Panc1 (cell line): ENCODE results near the gene PDCD11. TPM values are rescaled to one million over a fixed set of nuclear protein-coding genes. Genes with fewer than 3 reads are reported as not detected.

Experiments
- ATAC-seq: fragments of 200-7000 bp; cut with Tn5 transposase; 2 replicates; pipeline ENCODE4 v1.9.1; 2020; ENCODE audit warnings: mild to moderate bottlenecking, moderate library complexity
- BruUV-seq: library from RNA; stranded (reverse); fragments of 400-500 nt; replicated peaks from 2 replicates; lab custom pipeline; 2021; lab: Mats Ljungman, UMichigan
- CTCF ChIA-PET: fragments of 300-600 bp; sonication (Branson Sonifier 250); formaldehyde crosslinking; loops from one replicate; lab custom pipeline; 2022; ENCODE audit warnings: antibody characterized with exemption; lab: Charles Lee
- POLR2A ChIA-PET: fragments of 300-600 bp; sonication (Branson Sonifier 250); formaldehyde crosslinking; loops from one replicate; lab custom pipeline; 2022; ENCODE audit warnings: antibody characterized with exemption; lab: Charles Lee
- DNase-seq: peaks from one replicate; pipeline ENCODE4 v3.0.0-alpha.2; 2010; ENCODE audit warnings: low read depth, low spot score
- H3K27ac ChIP-seq: 2 replicates; pipeline ENCODE4 v1.5.1; 2011; ENCODE audit warnings: mild to moderate bottlenecking, low read length, inconsistent platforms
- H3K27me3 ChIP-seq: fragments of 200-500 bp; sonication (Bioruptor generic); 2 replicates; pipeline ENCODE4 v1.6.0; 2014; ENCODE audit warnings: low read length, inconsistent platforms; ENCODE audit not compliant: control insufficient read depth, insufficient read depth
- H3K36me3 ChIP-seq: fragments of 200-500 bp; sonication (Bioruptor generic); 2 replicates; pipeline ENCODE4 v1.5.1; 2014; ENCODE audit warnings: inconsistent platforms, mild to moderate bottlenecking, low read length, moderate library complexity; ENCODE audit not compliant: control insufficient read depth, insufficient read depth
- H3K4me1 ChIP-seq: 2 replicates; pipeline ENCODE4 v1.5.1; 2011; ENCODE audit warnings: inconsistent platforms, mild to moderate bottlenecking, low read length, moderate library complexity; ENCODE audit not compliant: control insufficient read depth, insufficient read depth
- H3K4me3 ChIP-seq, 2 experiments: 2 replicates each; pipeline ENCODE4 v1.5.1; 2011 to 2012; ENCODE audit warnings: low read depth in 2 of 2, low read length in 2 of 2, mild to moderate bottlenecking in 2 of 2, inconsistent platforms in 1 of 2, moderate library complexity in 1 of 2
- H3K9me3 ChIP-seq: fragments of 200-500 bp; sonication (Bioruptor generic); 2 replicates; pipeline ENCODE4 v1.5.1; 2014; ENCODE audit warnings: low read depth, mild to moderate bottlenecking, inconsistent platforms, low read length, moderate library complexity; ENCODE audit not compliant: control insufficient read depth, insufficient read depth
- POLR2AphosphoS5 ChIP-seq: IDR thresholded peaks from 2 replicates; pipeline ENCODE4 v1.6.1; 2012; ENCODE audit warnings: mild to moderate bottlenecking, low read depth, low read length, moderate library complexity
- SIN3A ChIP-seq: IDR thresholded peaks from 2 replicates; pipeline ENCODE4 v1.6.1; 2012; ENCODE audit warnings: low read depth, mild to moderate bottlenecking, low read length, moderate library complexity, borderline replicate concordance; ENCODE audit not compliant: insufficient read depth
- TCF7L2 ChIP-seq: IDR thresholded peaks from 2 replicates; pipeline ENCODE4 v1.6.1; 2011; ENCODE audit warnings: mild to moderate bottlenecking, low read depth, low read length, inconsistent platforms
- in situ Hi-C: cut with HindIII; loops from 2 replicates; pipeline ENCODE4 v1.10.0; 2016; ENCODE audit warnings: low sequenced_read_pairs, low pct_unique_long_range_greater_than_20kb
- intact Hi-C: fragments of 100-400 bp; cut with micrococcal nuclease; formaldehyde crosslinking; loops from one replicate; pipeline ENCODE4 v1.10.0; 2022; ENCODE audit not compliant: unreplicated experiment
- total RNA-seq: library from RNA; stranded (reverse); gene quantifications from one replicate; pipeline ENCODE4 v1.2.1, GENCODE V29; 2021; ENCODE audit not compliant: unreplicated experiment
- TF ChIP-seq, protein P1 (sequence below): fragments of 450-650 bp; IDR thresholded peaks from 2 replicates; pipeline ENCODE4 v1.5.1; 2017; ENCODE audit warnings: mild to moderate bottlenecking
- TF ChIP-seq, protein P2 (sequence below), 2 experiments: IDR thresholded peaks; 2 replicates each; pipeline ENCODE4 v1.6.1; 2011 to 2012; ENCODE audit warnings: low read depth in 2 of 2, control low read depth in 1 of 2, low read length in 1 of 2, mild to moderate bottlenecking in 1 of 2, moderate library complexity in 1 of 2; ENCODE audit not compliant: insufficient read depth in 1 of 2

The PDCD11 gene
- total RNA-seq, 1 experiment from 2014 or later = 92.8 TPM

DNA sequence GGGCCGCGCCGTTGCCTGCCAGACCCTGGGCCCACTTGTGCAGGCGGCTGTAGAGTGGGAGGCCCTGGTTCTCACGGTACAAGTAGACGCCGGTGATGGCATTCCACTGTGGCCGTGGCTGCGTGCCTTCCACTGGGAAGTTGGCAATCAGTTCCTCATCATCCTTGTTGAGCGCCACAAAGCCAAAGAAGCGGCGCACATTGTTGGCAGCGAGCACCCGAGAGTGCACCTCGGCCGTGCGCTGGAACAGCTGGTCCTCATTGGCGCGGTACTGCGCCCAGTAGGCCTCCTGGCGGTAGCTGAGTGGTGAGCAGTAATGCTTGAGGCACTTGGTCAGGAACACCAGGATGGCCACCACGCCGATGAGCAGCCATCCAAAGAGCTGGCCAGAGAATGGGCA lies 50.8 kb downstream of the PDCD11 start:
- peaks cover 14% of the 10 kb centered on the region for H3K4me1 ChIP-seq
- ChIA-PET CTCF (no interaction called here), POLR2A (no interaction called here)
- no TSS peak for BruUV-seq
- H3K36me3 ChIP-seq = peaks cover 30% of the 10 kb centered on the region; the same call in 1 of the 2 replicates
- no peaks in the 10 kb centered on the region for H3K9me3 ChIP-seq
- intact Hi-C loops = no loop called here
- in situ Hi-C loops = no loop called here
- H3K27ac ChIP-seq = no peak overlapping the region
- H3K27me3 ChIP-seq = no peaks in the 10 kb centered on the region
- ATAC-seq (no peak), DNase-seq (no peak)
- H3K4me3 ChIP-seq = no peak overlapping the region
- TF ChIP-seq, protein P1, sequence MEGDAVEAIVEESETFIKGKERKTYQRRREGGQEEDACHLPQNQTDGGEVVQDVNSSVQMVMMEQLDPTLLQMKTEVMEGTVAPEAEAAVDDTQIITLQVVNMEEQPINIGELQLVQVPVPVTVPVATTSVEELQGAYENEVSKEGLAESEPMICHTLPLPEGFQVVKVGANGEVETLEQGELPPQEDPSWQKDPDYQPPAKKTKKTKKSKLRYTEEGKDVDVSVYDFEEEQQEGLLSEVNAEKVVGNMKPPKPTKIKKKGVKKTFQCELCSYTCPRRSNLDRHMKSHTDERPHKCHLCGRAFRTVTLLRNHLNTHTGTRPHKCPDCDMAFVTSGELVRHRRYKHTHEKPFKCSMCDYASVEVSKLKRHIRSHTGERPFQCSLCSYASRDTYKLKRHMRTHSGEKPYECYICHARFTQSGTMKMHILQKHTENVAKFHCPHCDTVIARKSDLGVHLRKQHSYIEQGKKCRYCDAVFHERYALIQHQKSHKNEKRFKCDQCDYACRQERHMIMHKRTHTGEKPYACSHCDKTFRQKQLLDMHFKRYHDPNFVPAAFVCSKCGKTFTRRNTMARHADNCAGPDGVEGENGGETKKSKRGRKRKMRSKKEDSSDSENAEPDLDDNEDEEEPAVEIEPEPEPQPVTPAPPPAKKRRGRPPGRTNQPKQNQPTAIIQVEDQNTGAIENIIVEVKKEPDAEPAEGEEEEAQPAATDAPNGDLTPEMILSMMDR = no peak
- TF ChIP-seq POLR2AphosphoS5 = 0 out of 2 replicates have a peak, but pooled peaks have one; percentile 29

DNA sequence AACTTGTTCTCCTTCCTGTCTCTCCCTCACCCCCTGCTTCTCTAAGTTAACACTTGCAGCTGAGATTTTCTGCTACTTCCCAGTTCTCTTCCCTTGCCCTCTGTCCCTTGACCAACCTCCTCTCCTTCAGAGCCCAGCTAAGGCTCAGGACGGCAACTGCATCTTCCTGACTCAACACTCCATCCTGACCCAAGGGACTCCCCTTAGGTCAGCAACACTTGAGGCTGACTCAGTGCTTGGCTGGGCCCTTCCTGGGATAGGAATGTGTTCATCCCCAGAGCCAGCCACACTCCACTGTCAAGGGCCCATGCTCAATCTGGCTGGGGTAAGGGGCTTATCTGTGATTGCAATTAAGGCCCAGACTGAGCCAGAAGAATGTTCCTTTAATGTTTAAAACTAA lies 52.3 kb downstream of the PDCD11 start:
- ChIA-PET CTCF (no interaction called here), POLR2A (no interaction called here)
- Histone ChIP-seq H3K9me3 (no peaks in the 10 kb centered on the region), H3K27ac (no peak overlapping the region), H3K4me1 (peaks cover 17% of the 10 kb centered on the region), H3K36me3 (peaks cover 18% of the 10 kb centered on the region; the same call in 1 of the 2 replicates), H3K4me3 (no peak overlapping the region), H3K27me3 (no peaks in the 10 kb centered on the region)
- DNase-seq (no peak), ATAC-seq (no peak)
- intact Hi-C loops (no loop called here), in situ Hi-C loops (no loop called here)
- TF ChIP-seq POLR2AphosphoS5 (no peak), SIN3A (no peak), TCF7L2 (no peak)
- TF ChIP-seq, protein P2, sequence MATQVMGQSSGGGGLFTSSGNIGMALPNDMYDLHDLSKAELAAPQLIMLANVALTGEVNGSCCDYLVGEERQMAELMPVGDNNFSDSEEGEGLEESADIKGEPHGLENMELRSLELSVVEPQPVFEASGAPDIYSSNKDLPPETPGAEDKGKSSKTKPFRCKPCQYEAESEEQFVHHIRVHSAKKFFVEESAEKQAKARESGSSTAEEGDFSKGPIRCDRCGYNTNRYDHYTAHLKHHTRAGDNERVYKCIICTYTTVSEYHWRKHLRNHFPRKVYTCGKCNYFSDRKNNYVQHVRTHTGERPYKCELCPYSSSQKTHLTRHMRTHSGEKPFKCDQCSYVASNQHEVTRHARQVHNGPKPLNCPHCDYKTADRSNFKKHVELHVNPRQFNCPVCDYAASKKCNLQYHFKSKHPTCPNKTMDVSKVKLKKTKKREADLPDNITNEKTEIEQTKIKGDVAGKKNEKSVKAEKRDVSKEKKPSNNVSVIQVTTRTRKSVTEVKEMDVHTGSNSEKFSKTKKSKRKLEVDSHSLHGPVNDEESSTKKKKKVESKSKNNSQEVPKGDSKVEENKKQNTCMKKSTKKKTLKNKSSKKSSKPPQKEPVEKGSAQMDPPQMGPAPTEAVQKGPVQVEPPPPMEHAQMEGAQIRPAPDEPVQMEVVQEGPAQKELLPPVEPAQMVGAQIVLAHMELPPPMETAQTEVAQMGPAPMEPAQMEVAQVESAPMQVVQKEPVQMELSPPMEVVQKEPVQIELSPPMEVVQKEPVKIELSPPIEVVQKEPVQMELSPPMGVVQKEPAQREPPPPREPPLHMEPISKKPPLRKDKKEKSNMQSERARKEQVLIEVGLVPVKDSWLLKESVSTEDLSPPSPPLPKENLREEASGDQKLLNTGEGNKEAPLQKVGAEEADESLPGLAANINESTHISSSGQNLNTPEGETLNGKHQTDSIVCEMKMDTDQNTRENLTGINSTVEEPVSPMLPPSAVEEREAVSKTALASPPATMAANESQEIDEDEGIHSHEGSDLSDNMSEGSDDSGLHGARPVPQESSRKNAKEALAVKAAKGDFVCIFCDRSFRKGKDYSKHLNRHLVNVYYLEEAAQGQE (IDR thresholded peaks at IDR 0.05; ENCODE audit: insufficient read depth in 1 of 2, low read depth in 2 of 2, low read length in 1 of 2) = no peak
- TF ChIP-seq, protein P1 = no peak
- no TSS peak for BruUV-seq
